ENCODE results near the gene ZNF581. TPM values are rescaled to one million over a fixed set of nuclear protein-coding genes. Genes with fewer than 3 reads are reported as not detected.

The ZNF581 gene
- total RNA-seq, 2 donors from 2014 or later, result 16.0 to 20.3 TPM

DNA sequence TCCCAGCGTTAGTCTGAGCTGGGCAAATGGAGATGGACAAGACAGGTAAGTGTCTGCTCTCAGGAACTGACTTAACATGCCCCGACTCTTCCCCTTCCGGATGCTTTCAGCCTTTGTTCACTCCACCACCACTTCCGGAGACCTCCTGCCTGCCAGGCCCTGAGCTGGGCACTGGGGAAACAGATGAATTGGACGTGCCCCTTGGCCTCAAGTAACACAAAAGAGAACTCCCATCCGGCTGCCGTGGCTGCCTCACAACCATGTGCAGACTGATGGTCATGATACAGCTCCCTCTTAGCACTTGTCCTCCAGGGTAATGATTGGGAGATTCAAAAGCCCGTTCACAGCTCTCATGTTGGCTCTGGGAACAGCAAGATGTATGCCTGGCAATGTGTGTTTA, 26.0 kb upstream of the ZNF581 start:
- Histone ChIP-seq H3K9ac (ENCODE audit: low read depth in 2 of 2, low read length in 2 of 2) (no peak overlapping the region), H3K4me3 (no peak overlapping the region), H3K4me1 (no peaks in the 10 kb centered on the region), H3K9me3 (no peaks in the 10 kb centered on the region), H3K27me3 (no peaks in the 10 kb centered on the region), H3K36me3 (no peaks in the 10 kb centered on the region), H3K27ac (no peak overlapping the region)
- intact Hi-C loops (cut with DNase I), result no loop called here
- DNase-seq, result no peak
- TF ChIP-seq, protein P1, sequence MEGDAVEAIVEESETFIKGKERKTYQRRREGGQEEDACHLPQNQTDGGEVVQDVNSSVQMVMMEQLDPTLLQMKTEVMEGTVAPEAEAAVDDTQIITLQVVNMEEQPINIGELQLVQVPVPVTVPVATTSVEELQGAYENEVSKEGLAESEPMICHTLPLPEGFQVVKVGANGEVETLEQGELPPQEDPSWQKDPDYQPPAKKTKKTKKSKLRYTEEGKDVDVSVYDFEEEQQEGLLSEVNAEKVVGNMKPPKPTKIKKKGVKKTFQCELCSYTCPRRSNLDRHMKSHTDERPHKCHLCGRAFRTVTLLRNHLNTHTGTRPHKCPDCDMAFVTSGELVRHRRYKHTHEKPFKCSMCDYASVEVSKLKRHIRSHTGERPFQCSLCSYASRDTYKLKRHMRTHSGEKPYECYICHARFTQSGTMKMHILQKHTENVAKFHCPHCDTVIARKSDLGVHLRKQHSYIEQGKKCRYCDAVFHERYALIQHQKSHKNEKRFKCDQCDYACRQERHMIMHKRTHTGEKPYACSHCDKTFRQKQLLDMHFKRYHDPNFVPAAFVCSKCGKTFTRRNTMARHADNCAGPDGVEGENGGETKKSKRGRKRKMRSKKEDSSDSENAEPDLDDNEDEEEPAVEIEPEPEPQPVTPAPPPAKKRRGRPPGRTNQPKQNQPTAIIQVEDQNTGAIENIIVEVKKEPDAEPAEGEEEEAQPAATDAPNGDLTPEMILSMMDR (IDR thresholded peaks at IDR 0.05), result no peak

DNA sequence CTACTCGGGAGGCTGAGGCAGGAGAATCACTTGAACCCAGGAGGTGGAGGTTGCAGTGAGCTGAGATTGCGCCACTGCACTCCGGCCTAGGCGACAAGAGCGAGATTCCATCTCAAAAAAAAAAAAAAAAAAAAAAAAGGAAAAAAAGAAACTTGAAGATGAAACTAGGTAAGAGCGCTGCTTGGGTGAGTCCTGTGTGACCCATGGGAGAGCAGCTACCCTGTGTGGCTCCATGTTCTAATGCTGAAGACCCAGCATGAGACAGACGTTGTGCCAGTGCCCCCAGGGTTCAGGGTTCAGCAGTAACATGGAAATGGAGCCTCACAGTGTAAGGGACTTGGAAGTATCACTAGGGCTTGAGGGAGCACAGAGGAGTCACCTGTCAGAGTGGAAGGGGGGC, 25.0 kb upstream of the ZNF581 start:
- no peak for DNase-seq
- no peak overlapping the region for H3K4me3 ChIP-seq
- H3K27me3 ChIP-seq, result no peaks in the 10 kb centered on the region
- TF ChIP-seq, protein P1 (IDR thresholded peaks at IDR 0.05), result no peak
- no peaks in the 10 kb centered on the region for H3K9me3 ChIP-seq
- no peak overlapping the region for H3K9ac ChIP-seq (ENCODE audit: low read depth in 2 of 2, low read length in 2 of 2)
- intact Hi-C loops (cut with DNase I), result no loop called here
- H3K36me3 ChIP-seq, result no peaks in the 10 kb centered on the region
- no peak overlapping the region for H3K27ac ChIP-seq
- H3K4me1 ChIP-seq, result no peaks in the 10 kb centered on the region

DNA sequence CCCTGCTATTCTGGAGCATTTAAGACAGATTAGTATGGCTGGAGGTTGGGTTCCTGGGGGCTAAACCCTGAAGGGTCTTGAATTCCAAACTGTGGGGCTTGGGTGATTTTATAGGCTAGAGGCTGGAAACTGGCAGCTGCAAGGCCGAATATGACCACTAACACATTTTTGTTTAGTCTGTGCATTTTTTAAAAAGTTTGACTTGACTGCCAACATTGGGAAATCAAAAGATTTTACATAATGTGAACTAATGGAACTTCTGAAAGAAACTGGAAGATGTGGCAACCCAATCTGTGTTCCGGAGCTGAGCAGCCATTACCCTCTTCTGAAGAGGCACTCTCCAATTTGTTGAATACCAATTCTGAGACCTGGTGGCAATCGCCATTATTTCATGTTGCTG, 24.2 kb upstream of the ZNF581 start:
- DNase-seq, result no peak
- Histone ChIP-seq H3K27ac (no peak overlapping the region), H3K9me3 (no peaks in the 10 kb centered on the region), H3K4me1 (no peaks in the 10 kb centered on the region), H3K4me3 (no peak overlapping the region), H3K36me3 (no peaks in the 10 kb centered on the region), H3K9ac (ENCODE audit: low read depth in 2 of 2, low read length in 2 of 2) (no peak overlapping the region), H3K27me3 (no peaks in the 10 kb centered on the region)
- intact Hi-C loops (cut with DNase I), result no loop called here
- TF ChIP-seq, protein P1 (IDR thresholded peaks at IDR 0.05), result no peak

DNA sequence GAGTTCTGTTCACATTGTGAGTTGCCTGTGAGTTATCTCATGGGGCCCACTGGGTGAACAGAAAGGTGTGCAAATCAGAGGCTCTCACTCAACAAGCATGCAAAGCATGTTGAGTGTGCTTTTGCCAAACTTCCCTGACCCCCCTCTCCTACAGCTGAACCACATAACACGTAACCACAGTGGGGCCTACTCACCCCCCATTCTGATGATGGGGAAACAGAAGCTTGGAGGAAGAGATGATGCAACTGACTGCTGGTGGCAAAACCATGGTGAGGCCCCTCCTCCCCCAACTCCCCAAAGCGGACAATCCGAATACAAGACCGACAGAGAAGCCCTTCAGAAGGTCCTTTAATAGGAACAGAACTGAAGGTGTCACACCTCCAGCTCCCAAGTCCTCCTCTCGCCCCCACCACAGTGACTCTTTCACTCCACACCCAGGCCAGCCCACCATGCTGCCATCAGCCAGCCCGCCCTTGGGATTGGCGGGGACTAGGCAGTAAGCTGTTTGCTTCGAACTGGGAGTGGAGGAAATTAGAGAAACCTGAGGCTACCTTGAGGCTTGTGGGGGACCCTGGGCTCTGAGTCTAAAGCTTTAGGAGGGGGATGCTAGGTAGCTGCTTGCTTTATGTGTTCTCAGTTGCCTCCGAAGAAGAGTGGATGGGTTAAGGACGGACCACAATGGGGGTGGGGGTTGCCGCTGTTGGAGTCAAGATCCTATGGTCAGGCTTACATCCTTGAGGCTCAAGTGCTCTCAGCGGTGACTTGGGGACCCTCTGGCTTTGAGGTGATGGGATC, 22.8 kb upstream of the ZNF581 start:
- Histone ChIP-seq H3K4me3 (no peak overlapping the region), H3K27ac (no peak overlapping the region), H3K9ac (ENCODE audit: low read depth in 2 of 2, low read length in 2 of 2) (no peak overlapping the region), H3K36me3 (no peaks in the 10 kb centered on the region), H3K27me3 (no peaks in the 10 kb centered on the region), H3K4me1 (peaks cover 4% of the 10 kb centered on the region), H3K9me3 (no peaks in the 10 kb centered on the region)
- TF ChIP-seq, protein P1 (IDR thresholded peaks at IDR 0.05), result no peak
- no peak for DNase-seq
- intact Hi-C loops (cut with DNase I), result no loop called here

DNA sequence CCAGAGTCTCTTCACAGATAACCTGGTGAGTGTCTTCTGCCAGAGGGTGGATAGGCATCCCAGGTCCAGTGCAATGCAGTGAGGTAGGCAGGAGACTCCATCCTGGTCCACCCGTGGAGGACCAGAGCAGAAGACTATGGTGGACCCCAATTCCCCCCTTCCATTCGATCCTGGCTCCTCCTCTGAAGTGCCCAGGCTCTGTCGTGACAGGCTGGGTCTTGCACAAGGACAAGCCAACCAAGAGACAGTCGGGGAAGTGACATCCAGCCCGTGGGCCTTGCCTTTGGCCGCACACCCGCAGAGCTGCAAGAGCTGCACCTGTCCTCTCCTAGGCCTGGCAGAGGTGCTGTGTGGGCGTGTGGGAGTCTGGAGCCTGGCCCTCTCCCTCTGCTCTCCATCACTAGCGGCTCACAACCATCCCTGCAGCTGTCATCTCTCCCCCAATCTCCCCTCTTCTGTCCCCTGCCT, 22.2 kb upstream of the ZNF581 start:
- Histone ChIP-seq H3K9me3 (no peaks in the 10 kb centered on the region), H3K27me3 (no peaks in the 10 kb centered on the region), H3K27ac (no peak overlapping the region), H3K9ac (ENCODE audit: low read depth in 2 of 2, low read length in 2 of 2) (no peak overlapping the region), H3K4me3 (no peak overlapping the region), H3K4me1 (peaks cover 4% of the 10 kb centered on the region), H3K36me3 (no peaks in the 10 kb centered on the region)
- intact Hi-C loops (cut with DNase I), result no loop called here
- TF ChIP-seq, protein P1 (IDR thresholded peaks at IDR 0.05), result no peak
- DNase-seq, result no peak
